Tibial artery (tissue), 4 donors: Measurements from ENCODE around the gene MAP3K19.

Experiments used
- DNase-seq, 2 donors: peaks; one replicate each; pipeline ENCODE4 v3.0.0-alpha.2; 2019
- H3K27ac ChIP-seq, 2 donors: fragments of 200-600 bp; sonication (generic) in 1 of 2; 1 replicate in 1 of 2; 2 replicates in 1 of 2; pipeline ENCODE4 v1.5.1; 2018 to 2019; ENCODE audit warnings: mild to moderate bottlenecking in 1 of 2
- H3K27me3 ChIP-seq, 2 donors: fragments of 200-600 bp; sonication (generic) in 1 of 2; one replicate each; pipeline versions ENCODE4 v1.5.1 to v1.6.0; 2016 to 2019
- H3K36me3 ChIP-seq, 3 donors: fragments of 200-600 bp; sonication (generic) in 2 of 3; one replicate each; pipeline ENCODE4 v1.5.1; 2016 to 2019; ENCODE audit warnings: mild to moderate bottlenecking in 2 of 3
- H3K4me1 ChIP-seq, 4 donors: fragments of 200-600 bp; sonication (generic) in 2 of 4; 1 replicate in 3 of 4; 2 replicates in 1 of 4; pipeline ENCODE4 v1.5.1; 2016 to 2019
- H3K4me3 ChIP-seq, 2 donors: fragments of 200-600 bp; sonication (generic) in 1 of 2; 1 replicate in 1 of 2; 2 replicates in 1 of 2; pipeline ENCODE4 v1.5.1; 2018 to 2019; ENCODE audit warnings: mild to moderate bottlenecking in 2 of 2
- H3K9me3 ChIP-seq, 3 donors: fragments of 200-600 bp; sonication (generic) in 1 of 3; one replicate each; pipeline ENCODE4 v1.5.1; 2016 to 2019
- CTCF ChIP-seq, 2 experiments: fragments of 200-600 bp in 1 of 2; fragments of 450-650 bp in 1 of 2; IDR thresholded peaks; one replicate each; pipeline ENCODE4 v1.5.1; 2017 to 2019; ENCODE audit warnings: antibody characterized with exemption in 2 of 2, mild to moderate bottlenecking in 1 of 2, moderate library complexity in 1 of 2
- intact Hi-C: fragments of 100-400 bp; cut with DNase I; formaldehyde crosslinking; loops from one replicate; pipeline ENCODE4 v1.15.0; 2023; ENCODE audit warnings: low total_unique reads

MAP3K19 gene

GRCh38 chr2:135002836-135003235 is 44.4 kb downstream of the MAP3K19 start:
- intact Hi-C loops = loop anchor here (5.0 kb wide), 1 partner anchor 709 kb away; no protein-coding TSS in a partner anchor
- Histone ChIP-seq H3K4me3 (no peak overlapping the region), H3K36me3 (no peaks in the 10 kb centered on the region), H3K27ac (no peak overlapping the region), H3K4me1 (peaks cover 0 to 5% (median 0%) of the 10 kb centered on the region in 4 donors), H3K9me3 (no peaks in the 10 kb centered on the region), H3K27me3 (peaks cover 0 to 13% of the 10 kb centered on the region in 2 donors)
- no peak for TF ChIP-seq CTCF (IDR thresholded peaks at IDR 0.05)
- no peak for DNase-seq

DNA sequence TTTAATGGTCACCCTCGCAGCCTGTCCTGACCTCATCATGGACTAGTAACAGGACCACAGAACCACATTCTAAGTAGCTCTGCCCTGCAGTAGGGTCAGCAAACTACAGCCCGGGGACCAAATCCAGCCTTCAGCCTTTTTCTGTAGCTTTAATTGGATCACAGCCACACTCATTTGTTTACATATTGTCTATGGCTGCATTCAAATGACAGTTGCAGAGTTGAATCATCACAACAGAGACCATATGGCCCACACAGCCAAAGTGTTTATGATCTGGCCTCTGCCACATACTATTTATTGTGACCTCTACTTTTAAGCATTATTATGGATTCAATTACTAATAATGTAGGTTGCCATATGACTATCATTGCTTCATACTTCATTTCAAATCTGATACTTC is 47.7 kb downstream of the MAP3K19 start:
- intact Hi-C loops = loop anchor here (10.0 kb wide), 1 partner anchor 605 kb away; no protein-coding TSS in a partner anchor
- H3K4me3 ChIP-seq = no peak overlapping the region
- no peak for TF ChIP-seq CTCF (IDR thresholded peaks at IDR 0.05)
- peaks cover 0 to 2% of the 10 kb centered on the region in 2 donors for H3K27me3 ChIP-seq
- no peaks in the 10 kb centered on the region for H3K9me3 ChIP-seq
- no peak overlapping the region for H3K27ac ChIP-seq
- peaks cover 0 to 2% (median 0%) of the 10 kb centered on the region in 4 donors for H3K4me1 ChIP-seq
- no peak for DNase-seq
- no peaks in the 10 kb centered on the region for H3K36me3 ChIP-seq

DNA sequence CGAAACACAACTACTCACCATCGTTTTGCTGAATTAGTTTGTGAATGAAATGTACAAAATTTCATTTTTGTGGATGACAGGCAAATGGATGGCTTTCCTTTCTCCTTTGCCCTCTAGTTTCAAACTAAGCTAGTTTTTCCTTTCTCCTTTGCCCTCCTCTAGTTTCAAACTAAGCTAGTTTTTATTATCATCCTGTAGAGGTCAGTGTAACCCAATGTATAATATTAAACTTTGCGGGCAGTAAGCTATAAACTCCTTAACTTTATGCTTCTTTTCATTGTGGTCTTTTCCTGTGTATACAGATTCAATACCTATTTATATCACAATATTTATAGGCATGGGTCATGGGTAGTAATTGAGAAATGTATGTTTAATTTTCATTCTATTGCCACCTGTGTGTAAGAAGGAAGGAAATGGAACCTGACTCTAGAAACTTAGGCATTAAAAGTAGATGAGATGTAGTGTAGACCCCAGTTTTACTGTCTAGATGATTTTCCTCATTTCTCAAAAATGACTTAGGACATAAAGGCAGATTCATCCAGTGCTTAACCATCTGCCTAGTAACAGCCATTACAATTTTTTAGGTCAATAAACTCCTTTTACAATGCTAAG is 58.1 kb downstream of the MAP3K19 start:
- no peak overlapping the region for H3K27ac ChIP-seq
- TF ChIP-seq CTCF (IDR thresholded peaks at IDR 0.05) = peak; percentile 21 to 34
- no peaks in the 10 kb centered on the region for H3K4me1 ChIP-seq
- H3K36me3 ChIP-seq = no peaks in the 10 kb centered on the region
- no peak overlapping the region for H3K4me3 ChIP-seq
- intact Hi-C loops = no loop called here
- DNase-seq = no peak
- no peaks in the 10 kb centered on the region for H3K27me3 ChIP-seq
- H3K9me3 ChIP-seq = no peaks in the 10 kb centered on the region

DNA sequence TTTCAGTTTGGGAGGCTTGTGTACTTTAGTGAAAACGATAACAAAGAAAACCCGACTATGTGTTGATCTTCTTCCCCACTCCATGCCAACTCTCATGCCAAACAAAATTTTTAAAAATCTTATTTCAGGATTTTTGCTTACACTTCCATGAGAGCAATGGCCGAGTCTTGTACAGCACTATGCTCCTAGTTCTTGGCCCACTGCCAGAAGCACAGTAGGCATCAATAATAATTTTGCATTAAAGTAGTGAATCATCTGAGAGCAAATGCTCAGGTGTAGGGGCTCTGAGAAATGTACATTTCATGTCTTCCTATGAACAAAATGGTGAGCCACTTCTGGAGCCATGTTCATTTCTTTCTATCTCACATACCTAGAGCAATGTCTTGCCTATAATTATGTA is 62.2 kb downstream of the MAP3K19 start:
- no peak for DNase-seq
- intact Hi-C loops = no loop called here
- no peaks in the 10 kb centered on the region for H3K36me3 ChIP-seq
- H3K9me3 ChIP-seq = no peaks in the 10 kb centered on the region
- TF ChIP-seq CTCF (IDR thresholded peaks at IDR 0.05) = no peak
- H3K4me3 ChIP-seq = no peak overlapping the region
- H3K4me1 ChIP-seq = no peaks in the 10 kb centered on the region
- no peak overlapping the region for H3K27ac ChIP-seq
- H3K27me3 ChIP-seq = no peaks in the 10 kb centered on the region

GRCh38 chr2:134982603-134983002 is 64.6 kb downstream of the MAP3K19 start:
- no peaks in the 10 kb centered on the region for H3K36me3 ChIP-seq
- no peaks in the 10 kb centered on the region for H3K9me3 ChIP-seq
- DNase-seq = no peak
- no peaks in the 10 kb centered on the region for H3K27me3 ChIP-seq
- intact Hi-C loops = no loop called here
- no peak overlapping the region for H3K27ac ChIP-seq
- H3K4me1 ChIP-seq = no peaks in the 10 kb centered on the region
- H3K4me3 ChIP-seq = no peak overlapping the region
- TF ChIP-seq CTCF (IDR thresholded peaks at IDR 0.05) = no peak

DNA sequence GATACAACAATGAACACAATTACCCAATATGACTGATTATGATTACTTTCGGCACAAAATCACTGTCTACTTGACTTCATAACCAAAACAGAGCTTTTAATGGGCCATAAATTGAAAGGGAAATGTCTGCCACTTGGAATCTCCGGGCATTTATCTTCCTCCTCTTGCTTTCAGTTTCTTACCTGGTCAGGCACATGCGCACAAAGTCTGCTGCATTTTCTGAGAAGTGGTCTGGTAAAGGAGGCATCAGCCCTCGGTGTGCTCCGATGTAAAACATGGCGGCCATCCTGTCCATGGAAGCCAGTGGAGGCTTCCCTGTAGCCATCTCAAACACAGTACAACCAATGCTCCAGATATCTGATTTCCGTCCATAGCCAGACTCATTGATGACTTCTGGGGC is 66.6 kb downstream of the MAP3K19 start:
- intact Hi-C loops = no loop called here
- TF ChIP-seq CTCF (IDR thresholded peaks at IDR 0.05) = no peak
- H3K27ac ChIP-seq = no peak overlapping the region

More for the DNA sequence above, 66.6 kb downstream of the MAP3K19 start:
- Histone ChIP-seq H3K4me3 (no peak overlapping the region), H3K9me3 (no peaks in the 10 kb centered on the region), H3K27me3 (no peaks in the 10 kb centered on the region), H3K36me3 (no peaks in the 10 kb centered on the region), H3K4me1 (no peaks in the 10 kb centered on the region)
- no peak for DNase-seq
